A549 (cell line): ENCODE results near the gene ALPP.

ENCODE experiments used
- RAD21 ChIP-seq, 2 experiments: fragments of >200 bp in 1 of 2; sonication (Bioruptor Twin) in 1 of 2; formaldehyde crosslinking in 1 of 2; IDR thresholded peaks in 1 of 2; conservative IDR thresholded peaks in 1 of 2; 2 replicates in 1 of 2; 3 replicates in 1 of 2; pipeline ENCODE4 v1.6.1; 2012 to 2018; ENCODE audit warnings: inconsistent platforms in 1 of 2
- SMC3 ChIP-seq: fragments of >200 bp; sonication (Bioruptor Twin); formaldehyde crosslinking; IDR thresholded peaks from 3 replicates; pipeline ENCODE4 v1.6.1; 2018; ENCODE audit warnings: inconsistent platforms
- ZSCAN20 ChIP-seq: fragments of 250-450 bp; sonication (Bioruptor Pico); IDR thresholded peaks from 2 replicates; pipeline ENCODE4 v1.8.0; 2022; ENCODE audit warnings: mild to moderate bottlenecking, moderate library complexity
- TF ChIP-seq, protein P1 (sequence below): fragments of >200 bp; sonication (Bioruptor Twin); formaldehyde crosslinking; IDR thresholded peaks from 3 replicates; pipeline ENCODE4 v1.5.1; 2016
- TF ChIP-seq, protein P2 (sequence below): IDR thresholded peaks from 2 replicates; pipeline ENCODE4 v1.6.1; 2012

DNA sequence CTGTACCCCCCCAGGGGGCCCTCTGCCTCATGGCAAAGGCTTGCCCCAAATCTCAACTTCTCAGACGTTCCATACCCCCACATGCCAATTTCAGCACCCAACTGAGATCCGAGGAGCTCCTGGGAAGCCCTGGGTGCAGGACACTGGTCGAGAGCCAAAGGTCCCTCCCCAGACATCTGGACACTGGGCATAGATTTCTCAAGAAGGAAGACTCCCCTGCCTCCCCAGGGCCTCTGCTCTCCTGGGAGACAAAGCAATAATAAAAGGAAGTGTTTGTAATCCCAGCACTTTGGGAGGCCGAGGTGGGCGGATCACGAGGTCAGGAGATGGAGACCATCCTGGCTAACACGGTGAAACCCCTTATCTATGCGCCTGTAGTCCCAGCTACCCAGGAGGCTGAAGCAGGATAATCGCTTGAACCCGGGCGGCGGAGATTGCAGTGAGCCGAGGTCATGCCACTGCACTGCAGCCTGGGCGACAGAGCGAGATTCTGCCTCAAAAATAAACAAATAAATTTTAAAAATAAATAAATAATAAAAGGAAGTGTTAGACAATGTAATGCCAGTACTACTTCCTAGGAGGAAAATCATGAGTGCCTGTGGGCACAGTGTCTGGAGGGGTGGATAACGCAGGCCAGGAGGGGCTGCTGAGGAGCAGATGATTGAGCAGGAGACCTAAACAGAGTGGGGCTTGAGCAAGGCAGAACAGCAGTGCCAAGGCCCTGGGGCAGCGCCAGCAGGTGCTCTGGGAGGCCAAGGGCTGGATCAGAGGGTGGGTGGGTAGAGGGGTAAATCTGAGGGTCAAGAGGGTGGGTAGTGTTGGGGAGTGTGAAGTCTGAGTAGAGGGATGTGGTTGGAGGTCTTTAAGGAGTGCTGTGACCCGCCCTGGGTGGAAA, 4.0 kb downstream of the ALPP start:
- TF ChIP-seq, protein P1, sequence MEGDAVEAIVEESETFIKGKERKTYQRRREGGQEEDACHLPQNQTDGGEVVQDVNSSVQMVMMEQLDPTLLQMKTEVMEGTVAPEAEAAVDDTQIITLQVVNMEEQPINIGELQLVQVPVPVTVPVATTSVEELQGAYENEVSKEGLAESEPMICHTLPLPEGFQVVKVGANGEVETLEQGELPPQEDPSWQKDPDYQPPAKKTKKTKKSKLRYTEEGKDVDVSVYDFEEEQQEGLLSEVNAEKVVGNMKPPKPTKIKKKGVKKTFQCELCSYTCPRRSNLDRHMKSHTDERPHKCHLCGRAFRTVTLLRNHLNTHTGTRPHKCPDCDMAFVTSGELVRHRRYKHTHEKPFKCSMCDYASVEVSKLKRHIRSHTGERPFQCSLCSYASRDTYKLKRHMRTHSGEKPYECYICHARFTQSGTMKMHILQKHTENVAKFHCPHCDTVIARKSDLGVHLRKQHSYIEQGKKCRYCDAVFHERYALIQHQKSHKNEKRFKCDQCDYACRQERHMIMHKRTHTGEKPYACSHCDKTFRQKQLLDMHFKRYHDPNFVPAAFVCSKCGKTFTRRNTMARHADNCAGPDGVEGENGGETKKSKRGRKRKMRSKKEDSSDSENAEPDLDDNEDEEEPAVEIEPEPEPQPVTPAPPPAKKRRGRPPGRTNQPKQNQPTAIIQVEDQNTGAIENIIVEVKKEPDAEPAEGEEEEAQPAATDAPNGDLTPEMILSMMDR = no peak
- no peak for TF ChIP-seq RAD21 (conservative IDR thresholded peaks at IDR 0.05 in 1 of 2, IDR thresholded peaks at IDR 0.05 in 1 of 2)
- TF ChIP-seq SMC3 = no peak
- TF ChIP-seq, protein P2, sequence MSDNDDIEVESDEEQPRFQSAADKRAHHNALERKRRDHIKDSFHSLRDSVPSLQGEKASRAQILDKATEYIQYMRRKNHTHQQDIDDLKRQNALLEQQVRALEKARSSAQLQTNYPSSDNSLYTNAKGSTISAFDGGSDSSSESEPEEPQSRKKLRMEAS = no peak
- TF ChIP-seq ZSCAN20 = no peak
